HUDEP-2 (cell line): ENCODE measurements around the gene DPEP2.
"Not testable (repeated sequence)": the region's sequence is repeated elsewhere in the genome, so short reads cannot be mapped to it uniquely, and the experiment has no call there.

Source experiments
- DNase-seq, 76 experiments: peaks; one replicate each; lab custom pipeline; 2025; ENCODE audit not compliant: unreplicated experiment in 76 of 76; lab: John Stamatoyannopoulos, UW

Gene DPEP2

DNA sequence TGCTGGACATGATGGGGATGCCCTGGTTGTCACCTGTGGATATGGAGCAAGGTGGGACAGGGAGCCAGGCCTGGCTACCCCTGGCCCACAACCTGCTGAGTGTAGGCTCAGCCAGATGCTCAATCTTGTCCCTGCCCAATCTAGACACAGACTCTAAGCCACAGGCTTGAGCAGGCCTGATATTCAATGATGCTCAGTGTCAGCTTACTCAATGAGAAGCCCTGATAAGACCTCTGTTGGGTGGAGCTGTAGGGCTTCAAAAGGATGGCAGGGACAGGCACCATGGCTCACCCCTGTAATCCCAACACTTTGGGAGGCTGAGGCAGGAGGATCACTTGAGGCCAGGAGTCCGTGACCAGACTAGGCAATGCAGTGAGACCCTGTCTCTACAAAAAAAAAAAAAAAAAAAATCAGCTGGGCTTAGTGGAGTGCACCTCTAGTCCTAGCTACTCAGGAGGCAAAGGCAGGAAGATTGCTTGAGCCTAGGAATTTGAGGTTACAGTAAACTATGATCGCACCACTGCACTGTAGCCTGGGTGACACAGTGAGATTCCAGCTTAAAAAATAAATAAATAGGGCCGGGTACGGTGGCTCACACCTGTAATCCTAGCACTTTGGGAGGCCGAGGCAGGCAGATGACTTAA lies 58.7 kb downstream of the DPEP2 start:
- peak in 22 of 76 experiments; percentile 6 to 48 (median 24) for DNase-seq

DNA sequence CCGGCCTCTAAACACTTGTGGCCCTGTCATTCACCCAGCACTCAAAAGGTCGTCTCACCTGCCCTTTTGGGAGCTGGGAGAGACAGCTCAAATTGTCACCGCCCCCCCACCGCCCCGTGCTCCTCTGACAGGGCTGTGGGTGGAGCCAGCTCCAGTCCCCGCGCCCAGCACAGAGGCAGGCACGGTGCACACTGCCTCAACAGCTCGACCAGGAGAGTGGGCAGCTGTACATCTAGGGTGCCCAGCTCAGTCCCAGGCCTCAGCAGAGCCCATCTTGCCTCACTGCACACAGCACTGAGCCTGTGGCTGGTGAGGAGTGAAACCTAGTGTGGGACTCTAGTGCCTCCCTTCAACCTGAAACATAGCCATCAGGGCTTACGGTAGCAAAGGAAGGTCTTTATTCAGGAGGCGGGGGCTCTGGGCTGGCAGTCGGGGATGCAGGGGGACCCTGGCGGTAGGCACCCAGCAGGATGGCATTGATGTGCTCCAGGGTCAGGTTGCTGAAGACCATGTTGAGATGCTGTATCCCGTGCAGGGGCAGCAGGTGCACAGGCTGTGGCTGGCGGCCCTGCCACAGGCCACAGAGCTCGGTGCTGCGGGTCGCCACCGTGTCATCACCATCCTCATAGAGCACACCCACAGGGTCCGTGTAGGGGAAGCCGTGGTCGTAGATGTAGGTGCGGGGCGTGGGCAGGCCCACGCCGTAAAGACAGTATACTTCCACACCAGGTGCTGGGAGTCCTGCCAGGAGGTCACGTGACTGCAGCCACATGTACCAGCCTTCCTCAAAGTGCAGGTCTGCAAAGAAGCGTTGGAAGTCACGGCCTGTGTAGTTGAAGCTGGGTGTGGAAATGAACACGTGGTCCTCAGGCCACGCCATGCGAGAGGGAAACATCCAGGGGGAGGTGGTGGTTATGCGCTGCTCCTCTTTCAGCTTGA lies 59.5 kb downstream of the DPEP2 start:
- DNase-seq = peak in 3 of 76 experiments; percentile 11 to 25 (median 14)

DNA sequence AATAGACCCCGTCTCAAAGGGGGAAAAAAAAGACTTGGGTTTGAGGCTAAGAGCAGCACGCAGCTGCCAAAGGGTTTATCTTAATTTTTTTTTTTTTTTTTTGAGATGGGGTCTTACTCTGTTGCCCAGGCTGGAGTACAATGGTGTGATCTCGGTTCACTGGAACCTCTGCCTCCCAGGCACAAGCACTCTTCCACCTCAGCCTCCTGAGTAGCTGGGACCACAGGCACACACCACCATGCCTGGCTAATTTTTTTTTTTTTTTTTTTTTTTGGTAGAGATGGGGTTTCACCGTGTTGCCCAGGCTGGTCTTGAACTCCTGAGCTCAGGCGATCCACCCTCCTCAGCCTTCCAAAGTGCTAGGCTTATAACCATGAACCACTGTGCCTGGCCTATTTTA lies 61.6 kb downstream of the DPEP2 start:
- DNase-seq = not testable (repeated sequence)
